ENCODE measurements around the gene TFCP2. TPM values are rescaled to one million over a fixed set of nuclear protein-coding genes. Genes with fewer than 3 reads are reported as not detected.

TFCP2 gene
- total and polyA plus RNA-seq, 2 of the 13 experiments (the other 11 are each of a cell fraction or from before 2014, with no cell fraction given) = 7.6 to 10.0 TPM

GRCh38 chr12:51083126-51083833 lies 89.7 kb downstream of the TFCP2 start, which contains the start of gene CSRNP2 (continued):
- no peak for TF ChIP-seq LRRFIP1 (CRISPR knock-in tag; conservative IDR thresholded peaks at IDR 0.05)
- TF ChIP-seq, protein P1, sequence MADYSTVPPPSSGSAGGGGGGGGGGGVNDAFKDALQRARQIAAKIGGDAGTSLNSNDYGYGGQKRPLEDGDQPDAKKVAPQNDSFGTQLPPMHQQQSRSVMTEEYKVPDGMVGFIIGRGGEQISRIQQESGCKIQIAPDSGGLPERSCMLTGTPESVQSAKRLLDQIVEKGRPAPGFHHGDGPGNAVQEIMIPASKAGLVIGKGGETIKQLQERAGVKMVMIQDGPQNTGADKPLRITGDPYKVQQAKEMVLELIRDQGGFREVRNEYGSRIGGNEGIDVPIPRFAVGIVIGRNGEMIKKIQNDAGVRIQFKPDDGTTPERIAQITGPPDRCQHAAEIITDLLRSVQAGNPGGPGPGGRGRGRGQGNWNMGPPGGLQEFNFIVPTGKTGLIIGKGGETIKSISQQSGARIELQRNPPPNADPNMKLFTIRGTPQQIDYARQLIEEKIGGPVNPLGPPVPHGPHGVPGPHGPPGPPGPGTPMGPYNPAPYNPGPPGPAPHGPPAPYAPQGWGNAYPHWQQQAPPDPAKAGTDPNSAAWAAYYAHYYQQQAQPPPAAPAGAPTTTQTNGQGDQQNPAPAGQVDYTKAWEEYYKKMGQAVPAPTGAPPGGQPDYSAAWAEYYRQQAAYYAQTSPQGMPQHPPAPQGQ (CRISPR knock-in tag; IDR thresholded peaks at IDR 0.05; ENCODE audit: borderline replicate concordance) = no peak
- TF ChIP-seq ZNF788 (CRISPR knock-in tag; IDR thresholded peaks at IDR 0.05; ENCODE audit: borderline replicate concordance) = peak; percentile 85
- peak; percentile 56; the same call in 1 of the 2 replicates for TF ChIP-seq SMYD3 (CRISPR knock-in tag; IDR thresholded peaks at IDR 0.05)
- 0 out of 2 replicates have a peak, but pooled peaks have one; percentile 33 for TF ChIP-seq BRCA1 (CRISPR knock-in tag; IDR thresholded peaks at IDR 0.05)
- TF ChIP-seq CEBPG (CRISPR knock-in tag; IDR thresholded peaks at IDR 0.05) = no peak
- no peak for TF ChIP-seq PLRG1 (conservative IDR thresholded peaks at IDR 0.05)
- TF ChIP-seq, protein P2, sequence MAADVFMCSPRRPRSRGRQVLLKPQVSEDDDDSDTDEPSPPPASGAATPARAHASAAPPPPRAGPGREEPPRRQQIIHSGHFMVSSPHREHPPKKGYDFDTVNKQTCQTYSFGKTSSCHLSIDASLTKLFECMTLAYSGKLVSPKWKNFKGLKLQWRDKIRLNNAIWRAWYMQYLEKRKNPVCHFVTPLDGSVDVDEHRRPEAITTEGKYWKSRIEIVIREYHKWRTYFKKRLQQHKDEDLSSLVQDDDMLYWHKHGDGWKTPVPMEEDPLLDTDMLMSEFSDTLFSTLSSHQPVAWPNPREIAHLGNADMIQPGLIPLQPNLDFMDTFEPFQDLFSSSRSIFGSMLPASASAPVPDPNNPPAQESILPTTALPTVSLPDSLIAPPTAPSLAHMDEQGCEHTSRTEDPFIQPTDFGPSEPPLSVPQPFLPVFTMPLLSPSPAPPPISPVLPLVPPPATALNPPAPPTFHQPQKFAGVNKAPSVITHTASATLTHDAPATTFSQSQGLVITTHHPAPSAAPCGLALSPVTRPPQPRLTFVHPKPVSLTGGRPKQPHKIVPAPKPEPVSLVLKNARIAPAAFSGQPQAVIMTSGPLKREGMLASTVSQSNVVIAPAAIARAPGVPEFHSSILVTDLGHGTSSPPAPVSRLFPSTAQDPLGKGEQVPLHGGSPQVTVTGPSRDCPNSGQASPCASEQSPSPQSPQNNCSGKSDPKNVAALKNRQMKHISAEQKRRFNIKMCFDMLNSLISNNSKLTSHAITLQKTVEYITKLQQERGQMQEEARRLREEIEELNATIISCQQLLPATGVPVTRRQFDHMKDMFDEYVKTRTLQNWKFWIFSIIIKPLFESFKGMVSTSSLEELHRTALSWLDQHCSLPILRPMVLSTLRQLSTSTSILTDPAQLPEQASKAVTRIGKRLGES (CRISPR knock-in tag; IDR thresholded peaks at IDR 0.05; ENCODE audit: borderline replicate concordance) = 0 out of 2 replicates have a peak, but pooled peaks have one; percentile 53
- peak; percentile 25; the same call in 1 of the 2 replicates for TF ChIP-seq FOSL2 (CRISPR knock-in tag; IDR thresholded peaks at IDR 0.05)
- no peak for TF ChIP-seq ZSCAN5A (CRISPR knock-in tag; IDR thresholded peaks at IDR 0.05; ENCODE audit: borderline replicate concordance)
- TF ChIP-seq ZNF83 (CRISPR knock-in tag; IDR thresholded peaks at IDR 0.05; ENCODE audit: borderline replicate concordance) = no peak
- TF ChIP-seq GPN1 (CRISPR knock-in tag; IDR thresholded peaks at IDR 0.05; ENCODE audit: borderline replicate concordance) = no peak
- TF ChIP-seq DNMT1 (CRISPR knock-in tag; IDR thresholded peaks at IDR 0.05) = peak; percentile 63; the same call in 1 of the 2 replicates
- TF ChIP-seq SKIL (CRISPR knock-in tag; IDR thresholded peaks at IDR 0.05; ENCODE audit: borderline replicate concordance) = no peak
- TF ChIP-seq KDM5B (CRISPR knock-in tag; IDR thresholded peaks at IDR 0.05; ENCODE audit: borderline replicate concordance) = peak; percentile 70
- peak; percentile 53; the same call in 1 of the 2 replicates for TF ChIP-seq FOXK1 (CRISPR knock-in tag; IDR thresholded peaks at IDR 0.05; ENCODE audit: borderline replicate concordance, low read depth)
- TF ChIP-seq SNAPC5 (CRISPR knock-in tag; IDR thresholded peaks at IDR 0.05; ENCODE audit: borderline replicate concordance) = 0 out of 2 replicates have a peak, but pooled peaks have one; percentile 42

All from HepG2 (cell line).